Measurements from ENCODE around the gene KRTAP12-2. TPM values are rescaled to one million over a fixed set of nuclear protein-coding genes. Genes with fewer than 3 reads are reported as not detected.

The KRTAP12-2 gene
- total and polyA plus RNA-seq, 10 of the 15 experiments (the other 5 are each of a cell fraction or from before 2014, with no cell fraction given) = not detected

DNA sequence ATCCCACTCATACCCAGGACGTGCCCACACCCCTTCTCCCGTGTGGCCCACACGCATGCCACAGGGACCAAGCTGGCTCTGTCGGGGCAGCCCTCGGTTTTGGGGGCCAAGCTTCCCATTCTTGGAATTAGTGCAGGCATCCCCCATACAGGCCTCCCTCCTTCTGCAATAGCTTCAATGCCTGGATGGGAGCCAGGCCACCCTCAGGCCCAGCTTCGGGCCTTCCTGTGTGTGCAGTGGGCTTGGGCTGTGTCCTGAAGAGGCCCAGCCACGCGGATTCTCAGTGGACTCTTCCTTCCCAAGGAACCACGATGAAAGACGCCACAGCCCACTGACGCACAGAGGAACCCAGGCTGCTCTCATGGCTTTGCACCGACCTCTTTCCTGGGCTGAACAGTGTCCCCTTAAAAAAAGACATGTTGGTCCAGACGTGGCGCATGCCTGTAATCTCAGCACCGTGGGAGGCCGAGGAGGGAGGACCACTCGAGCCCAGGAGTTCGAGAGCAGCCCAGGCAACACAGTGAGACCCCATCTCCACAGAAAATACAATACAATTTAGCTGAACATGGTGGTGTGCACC, 17.1 kb downstream of the KRTAP12-2 start:
- no peak overlapping the region for H3K4me3 ChIP-seq
- FAIRE-seq = no peak
- no peaks in the 10 kb centered on the region for H3K36me3 ChIP-seq (ENCODE audit: control insufficient read depth in 2 of 2, insufficient read depth in 2 of 2, low read length in 1 of 2)
- no peak overlapping the region for H3K9ac ChIP-seq (ENCODE audit: control insufficient read depth, insufficient read depth, low read length)
- intact Hi-C loops (cut with micrococcal nuclease; ENCODE audit: unreplicated experiment) = no loop called here
- no peak overlapping the region for H3K4me2 ChIP-seq (ENCODE audit: control insufficient read depth, insufficient read depth)
- no peaks in the 10 kb centered on the region for H3K79me2 ChIP-seq (ENCODE audit: control insufficient read depth, insufficient read depth, low read length)
- BruUV-seq (replicated peaks) = no TSS peak
- CTCF ChIA-PET = no interaction called here
- RAD21 ChIA-PET (ENCODE audit: unreplicated experiment) = no interaction called here
- ATAC-seq = no peak
- SMC1A ChIA-PET (ENCODE audit: uncharacterized antibody, unreplicated experiment) = no interaction called here
- no peaks in the 10 kb centered on the region for H3K4me1 ChIP-seq (ENCODE audit: control insufficient read depth, insufficient read depth, low read length)
- no peak overlapping the region for H3K27ac ChIP-seq (ENCODE audit: control insufficient read depth, insufficient read depth)
- in situ Hi-C loops (cut with MboI) = no loop called here
- DNase-seq (ENCODE audit: low read depth, low spot score) = no peak
- no peaks in the 10 kb centered on the region for H3K27me3 ChIP-seq (replicated peaks in 1 of 2; ENCODE audit: control insufficient read depth in 2 of 2, insufficient read depth in 2 of 2, low read length in 1 of 2)
- POLR2A ChIA-PET = interaction anchor here (0.7 kb wide), 1 partner anchor 1294 kb away, joined by 3 read pairs; no protein-coding TSS in a partner anchor
- no peak overlapping the region for H2AFZ ChIP-seq (ENCODE audit: control insufficient read depth, low read depth, low read length)
- TF ChIP-seq, protein P1, sequence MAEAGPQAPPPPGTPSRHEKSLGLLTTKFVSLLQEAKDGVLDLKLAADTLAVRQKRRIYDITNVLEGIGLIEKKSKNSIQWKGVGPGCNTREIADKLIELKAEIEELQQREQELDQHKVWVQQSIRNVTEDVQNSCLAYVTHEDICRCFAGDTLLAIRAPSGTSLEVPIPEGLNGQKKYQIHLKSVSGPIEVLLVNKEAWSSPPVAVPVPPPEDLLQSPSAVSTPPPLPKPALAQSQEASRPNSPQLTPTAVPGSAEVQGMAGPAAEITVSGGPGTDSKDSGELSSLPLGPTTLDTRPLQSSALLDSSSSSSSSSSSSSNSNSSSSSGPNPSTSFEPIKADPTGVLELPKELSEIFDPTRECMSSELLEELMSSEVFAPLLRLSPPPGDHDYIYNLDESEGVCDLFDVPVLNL (IDR thresholded peaks at IDR 0.05; ENCODE audit: low read depth, low read length) = no peak
- TF ChIP-seq, protein P2, sequence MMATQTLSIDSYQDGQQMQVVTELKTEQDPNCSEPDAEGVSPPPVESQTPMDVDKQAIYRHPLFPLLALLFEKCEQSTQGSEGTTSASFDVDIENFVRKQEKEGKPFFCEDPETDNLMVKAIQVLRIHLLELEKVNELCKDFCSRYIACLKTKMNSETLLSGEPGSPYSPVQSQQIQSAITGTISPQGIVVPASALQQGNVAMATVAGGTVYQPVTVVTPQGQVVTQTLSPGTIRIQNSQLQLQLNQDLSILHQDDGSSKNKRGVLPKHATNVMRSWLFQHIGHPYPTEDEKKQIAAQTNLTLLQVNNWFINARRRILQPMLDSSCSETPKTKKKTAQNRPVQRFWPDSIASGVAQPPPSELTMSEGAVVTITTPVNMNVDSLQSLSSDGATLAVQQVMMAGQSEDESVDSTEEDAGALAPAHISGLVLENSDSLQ (IDR thresholded peaks at IDR 0.05) = no peak
- no peak for TF ChIP-seq NR2C1 (IDR thresholded peaks at IDR 0.05)
- no peak for TF ChIP-seq IRF4 (IDR thresholded peaks at IDR 0.05; ENCODE audit: low read depth, low read length)
- TF ChIP-seq ESRRA (IDR thresholded peaks at IDR 0.05; ENCODE audit: low read length) = no peak
- no peak for TF ChIP-seq TARDBP (IDR thresholded peaks at IDR 0.05; ENCODE audit: borderline replicate concordance)
- no peak for TF ChIP-seq GATAD2B (conservative IDR thresholded peaks at IDR 0.05; ENCODE audit: low read depth)
- TF ChIP-seq POLR2A (IDR thresholded peaks at IDR 0.05; ENCODE audit: low read depth, low read length) = no peak
- no peak for TF ChIP-seq NFXL1 (IDR thresholded peaks at IDR 0.05; ENCODE audit: borderline replicate concordance)
- no peak for TF ChIP-seq CHD4 (IDR thresholded peaks at IDR 0.05)
- no peak for TF ChIP-seq NR2C2 (IDR thresholded peaks at IDR 0.05; ENCODE audit: borderline replicate concordance, control insufficient read depth, insufficient read length, low read depth)
- TF ChIP-seq CBX5 (IDR thresholded peaks at IDR 0.05; ENCODE audit: low read depth) = no peak
- TF ChIP-seq PML (IDR thresholded peaks at IDR 0.05; ENCODE audit: low read length) = no peak
- no peak for TF ChIP-seq SMC3 (IDR thresholded peaks at IDR 0.05; ENCODE audit: borderline replicate concordance, low read length)
- no peak for TF ChIP-seq MEF2A (IDR thresholded peaks at IDR 0.05; ENCODE audit: insufficient read depth, low read depth, low read length)
- TF ChIP-seq FOXM1 (IDR thresholded peaks at IDR 0.05; ENCODE audit: low read depth, low read length) = no peak
- TF ChIP-seq MXI1 (IDR thresholded peaks at IDR 0.05; ENCODE audit: low read depth, low read length) = no peak
- TF ChIP-seq, protein P3, sequence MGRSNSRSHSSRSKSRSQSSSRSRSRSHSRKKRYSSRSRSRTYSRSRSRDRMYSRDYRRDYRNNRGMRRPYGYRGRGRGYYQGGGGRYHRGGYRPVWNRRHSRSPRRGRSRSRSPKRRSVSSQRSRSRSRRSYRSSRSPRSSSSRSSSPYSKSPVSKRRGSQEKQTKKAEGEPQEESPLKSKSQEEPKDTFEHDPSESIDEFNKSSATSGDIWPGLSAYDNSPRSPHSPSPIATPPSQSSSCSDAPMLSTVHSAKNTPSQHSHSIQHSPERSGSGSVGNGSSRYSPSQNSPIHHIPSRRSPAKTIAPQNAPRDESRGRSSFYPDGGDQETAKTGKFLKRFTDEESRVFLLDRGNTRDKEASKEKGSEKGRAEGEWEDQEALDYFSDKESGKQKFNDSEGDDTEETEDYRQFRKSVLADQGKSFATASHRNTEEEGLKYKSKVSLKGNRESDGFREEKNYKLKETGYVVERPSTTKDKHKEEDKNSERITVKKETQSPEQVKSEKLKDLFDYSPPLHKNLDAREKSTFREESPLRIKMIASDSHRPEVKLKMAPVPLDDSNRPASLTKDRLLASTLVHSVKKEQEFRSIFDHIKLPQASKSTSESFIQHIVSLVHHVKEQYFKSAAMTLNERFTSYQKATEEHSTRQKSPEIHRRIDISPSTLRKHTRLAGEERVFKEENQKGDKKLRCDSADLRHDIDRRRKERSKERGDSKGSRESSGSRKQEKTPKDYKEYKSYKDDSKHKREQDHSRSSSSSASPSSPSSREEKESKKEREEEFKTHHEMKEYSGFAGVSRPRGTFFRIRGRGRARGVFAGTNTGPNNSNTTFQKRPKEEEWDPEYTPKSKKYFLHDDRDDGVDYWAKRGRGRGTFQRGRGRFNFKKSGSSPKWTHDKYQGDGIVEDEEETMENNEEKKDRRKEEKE (IDR thresholded peaks at IDR 0.05) = no peak
- H4K20me1 ChIP-seq (ENCODE audit: control insufficient read depth, insufficient read depth) = no peaks in the 10 kb centered on the region
- H3K9me3 ChIP-seq (replicated peaks; ENCODE audit: control insufficient read depth, insufficient read depth, low read length) = no peaks in the 10 kb centered on the region; the same call in 2 of the 3 replicates
- WGBS (ENCODE audit: insufficient coverage, insufficient replicate concordance, low lambda C conversion rate, missing lambda C conversion rate) = 36% methylated on average over 18 of the region's 18 CpGs
